ENCODE data around the gene FRS3.

DNA sequence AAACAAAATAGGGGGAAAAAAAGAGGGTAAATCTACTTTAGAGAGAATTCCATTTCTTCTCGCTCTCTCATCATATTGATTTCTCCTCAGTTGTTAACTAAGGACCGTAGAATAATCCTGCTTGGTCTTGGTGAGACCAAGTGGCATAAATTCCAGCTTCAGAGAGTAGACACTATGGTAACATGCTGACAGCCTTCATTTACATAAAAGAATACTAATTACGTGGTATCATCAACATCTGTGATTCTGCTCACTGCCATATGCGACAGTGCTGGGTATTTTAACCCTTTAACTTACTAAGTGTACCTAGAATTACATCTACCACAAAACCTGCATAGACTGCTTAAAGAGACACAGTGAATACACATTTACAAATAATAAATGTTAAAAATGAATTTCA, 34.9 kb upstream of the FRS3 start:
- TF ChIP-seq, protein P1, sequence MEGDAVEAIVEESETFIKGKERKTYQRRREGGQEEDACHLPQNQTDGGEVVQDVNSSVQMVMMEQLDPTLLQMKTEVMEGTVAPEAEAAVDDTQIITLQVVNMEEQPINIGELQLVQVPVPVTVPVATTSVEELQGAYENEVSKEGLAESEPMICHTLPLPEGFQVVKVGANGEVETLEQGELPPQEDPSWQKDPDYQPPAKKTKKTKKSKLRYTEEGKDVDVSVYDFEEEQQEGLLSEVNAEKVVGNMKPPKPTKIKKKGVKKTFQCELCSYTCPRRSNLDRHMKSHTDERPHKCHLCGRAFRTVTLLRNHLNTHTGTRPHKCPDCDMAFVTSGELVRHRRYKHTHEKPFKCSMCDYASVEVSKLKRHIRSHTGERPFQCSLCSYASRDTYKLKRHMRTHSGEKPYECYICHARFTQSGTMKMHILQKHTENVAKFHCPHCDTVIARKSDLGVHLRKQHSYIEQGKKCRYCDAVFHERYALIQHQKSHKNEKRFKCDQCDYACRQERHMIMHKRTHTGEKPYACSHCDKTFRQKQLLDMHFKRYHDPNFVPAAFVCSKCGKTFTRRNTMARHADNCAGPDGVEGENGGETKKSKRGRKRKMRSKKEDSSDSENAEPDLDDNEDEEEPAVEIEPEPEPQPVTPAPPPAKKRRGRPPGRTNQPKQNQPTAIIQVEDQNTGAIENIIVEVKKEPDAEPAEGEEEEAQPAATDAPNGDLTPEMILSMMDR (IDR thresholded peaks at IDR 0.05) = no peak
- no peak for TF ChIP-seq POLR2A (IDR thresholded peaks at IDR 0.05)
- no peak for TF ChIP-seq EP300 (IDR thresholded peaks at IDR 0.05)
- no peak for TF ChIP-seq POLR2AphosphoS5 (IDR thresholded peaks at IDR 0.05)
